ENCODE measurements around the gene PDXDC1. TPM values are rescaled to one million over a fixed set of nuclear protein-coding genes. Genes with fewer than 3 reads are reported as not detected.

Gene PDXDC1, protein sequence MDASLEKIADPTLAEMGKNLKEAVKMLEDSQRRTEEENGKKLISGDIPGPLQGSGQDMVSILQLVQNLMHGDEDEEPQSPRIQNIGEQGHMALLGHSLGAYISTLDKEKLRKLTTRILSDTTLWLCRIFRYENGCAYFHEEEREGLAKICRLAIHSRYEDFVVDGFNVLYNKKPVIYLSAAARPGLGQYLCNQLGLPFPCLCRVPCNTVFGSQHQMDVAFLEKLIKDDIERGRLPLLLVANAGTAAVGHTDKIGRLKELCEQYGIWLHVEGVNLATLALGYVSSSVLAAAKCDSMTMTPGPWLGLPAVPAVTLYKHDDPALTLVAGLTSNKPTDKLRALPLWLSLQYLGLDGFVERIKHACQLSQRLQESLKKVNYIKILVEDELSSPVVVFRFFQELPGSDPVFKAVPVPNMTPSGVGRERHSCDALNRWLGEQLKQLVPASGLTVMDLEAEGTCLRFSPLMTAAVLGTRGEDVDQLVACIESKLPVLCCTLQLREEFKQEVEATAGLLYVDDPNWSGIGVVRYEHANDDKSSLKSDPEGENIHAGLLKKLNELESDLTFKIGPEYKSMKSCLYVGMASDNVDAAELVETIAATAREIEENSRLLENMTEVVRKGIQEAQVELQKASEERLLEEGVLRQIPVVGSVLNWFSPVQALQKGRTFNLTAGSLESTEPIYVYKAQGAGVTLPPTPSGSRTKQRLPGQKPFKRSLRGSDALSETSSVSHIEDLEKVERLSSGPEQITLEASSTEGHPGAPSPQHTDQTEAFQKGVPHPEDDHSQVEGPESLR
- total RNA-seq = 232 and 262 TPM in 2 replicates

DNA sequence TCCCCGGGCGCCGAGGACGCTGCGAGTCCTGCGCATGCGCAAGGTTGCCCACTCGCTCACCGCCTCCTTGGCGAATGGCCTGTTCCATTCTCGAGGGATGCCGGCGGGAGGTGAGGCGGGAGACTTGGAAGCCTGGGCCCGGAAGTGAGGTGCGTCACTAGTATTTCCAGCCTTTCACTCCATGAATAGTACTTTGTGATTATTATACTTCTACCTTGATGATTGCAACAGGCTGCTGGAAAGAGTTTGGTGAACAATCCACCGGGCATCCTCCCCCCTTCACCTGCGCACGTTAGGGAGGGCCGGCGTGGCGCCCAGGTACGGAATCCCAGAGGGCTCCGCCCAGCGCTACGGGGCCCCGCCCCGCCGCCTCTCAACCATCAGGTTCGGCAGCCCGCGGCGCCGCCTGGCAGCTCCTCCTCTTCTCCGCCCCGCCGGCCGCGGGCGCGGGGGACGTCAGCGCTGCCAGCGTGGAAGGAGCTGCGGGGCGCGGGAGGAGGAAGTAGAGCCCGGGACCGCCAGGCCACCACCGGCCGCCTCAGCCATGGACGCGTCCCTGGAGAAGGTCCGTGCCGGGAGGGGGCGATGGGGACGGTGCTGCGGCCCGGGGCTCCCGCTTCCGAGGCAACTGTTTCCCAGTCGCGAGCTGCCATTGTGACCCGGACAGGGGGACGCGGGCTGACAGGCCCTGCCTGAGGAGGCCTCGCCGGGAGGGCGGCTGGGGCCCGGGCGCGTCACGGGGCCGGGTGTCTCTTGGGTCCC, at the start of gene PDXDC1:
Gene PDXDC1 (plus strand): TSS at position 371 of the 762 bp plus-strand sequence. CDS start 174 bp downstream, at position 545.

DNA sequence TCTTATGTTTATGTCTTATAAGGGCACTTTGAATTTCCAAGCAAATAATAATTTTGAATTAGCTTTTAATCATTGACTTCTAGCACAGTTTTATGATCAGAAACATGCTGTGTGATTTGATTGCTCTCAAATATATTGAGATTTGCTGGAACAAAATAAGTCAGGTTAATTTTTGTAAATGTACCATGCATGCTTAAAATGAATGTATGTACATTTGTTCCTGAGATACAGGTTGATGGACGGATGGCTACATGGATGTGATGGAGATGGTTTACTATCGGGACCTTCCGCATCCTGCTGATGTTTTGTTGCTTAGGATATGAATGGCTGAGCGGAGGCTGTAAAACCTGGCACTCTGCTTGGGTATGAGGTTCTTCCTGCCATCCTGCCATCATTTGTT, 37.7 kb upstream of the PDXDC1 start, which contains the start of gene NPIPA1:
Gene NPIPA1 (plus strand): TSS at position 301 of the 400 bp plus-strand sequence. CDS start 0 bp downstream, at position 301.

DNA sequence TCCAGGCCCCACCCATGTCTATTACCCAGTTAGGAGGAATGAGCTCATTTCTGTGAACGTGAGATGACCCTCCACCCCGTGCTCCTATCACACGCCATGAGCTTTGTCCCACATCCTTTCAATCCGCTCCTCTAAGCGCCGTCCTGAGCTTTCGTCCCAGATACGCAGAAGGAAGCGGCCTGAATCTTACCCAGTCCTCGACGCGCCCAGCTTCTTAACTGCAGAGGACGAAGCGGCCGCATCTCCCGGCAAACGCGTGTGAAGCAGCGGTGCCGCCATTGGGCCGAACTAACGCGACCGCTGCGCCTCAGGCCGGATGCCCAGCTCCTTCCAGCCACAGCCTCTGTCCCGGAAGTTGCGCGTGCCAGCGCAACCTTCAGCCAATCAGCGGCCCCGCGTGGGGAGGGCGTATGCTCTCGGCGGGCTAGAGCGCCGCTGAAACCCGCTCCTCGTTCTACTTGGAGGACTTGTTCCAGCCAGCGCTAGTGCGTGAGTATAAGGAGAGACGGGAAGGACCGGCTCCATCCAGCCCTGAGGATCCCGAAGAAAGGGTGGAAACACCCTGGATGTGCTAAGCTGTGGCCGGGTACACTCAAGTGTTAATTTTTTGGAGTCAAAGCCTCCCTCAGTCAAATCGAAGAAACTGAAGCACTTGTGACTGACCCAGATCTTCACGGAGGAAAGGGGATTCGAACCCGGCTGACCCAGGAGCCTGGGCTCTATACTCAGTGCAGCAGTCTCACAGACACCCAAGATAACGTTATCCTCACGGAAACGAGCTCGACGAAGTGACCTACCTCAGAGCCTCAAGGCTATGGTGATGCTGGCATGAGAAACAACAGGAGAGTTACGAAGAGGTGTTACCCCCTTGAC, 119.4 kb downstream of the PDXDC1 start, which contains the start of gene RRN3:
Gene RRN3 (minus strand): TSS at position 318 of the 873 bp plus-strand sequence. CDS start 39 bp downstream, at position 279.

Small RNA genes lying within 50 kb of the gene (small RNA-seq; reads per million reads assigned to genes)
- gene AC138932.4 (not detected), gene MIR1972-1 (not detected), gene MIR3180-4 (not detected), gene MIR6511A1 (not detected), gene MIR6770-1 (not detected), gene RF00019 (not detected)

Other genes starting within 250 kb of the PDXDC1 start
- gene NPIPA2, start 232.5 kb upstream of the PDXDC1 start, total RNA-seq = 0.79 TPM in 1 of 2 replicates, not detected in the other
- gene NOMO1, start 141.3 kb upstream of the PDXDC1 start, total RNA-seq = 35.7 and 80.8 TPM in 2 replicates
- gene NPIPA1, start 37.6 kb upstream of the PDXDC1 start, total RNA-seq = 19.4 and 43.2 TPM in 2 replicates
- 32.2 and 48.3 TPM in 2 replicates for gene NTAN1, start 81.0 kb downstream of the PDXDC1 start, total RNA-seq
- 21.6 and 26.6 TPM in 2 replicates for gene RRN3, start 119.2 kb downstream of the PDXDC1 start, total RNA-seq